22Rv1 (cell line): Measurements from ENCODE around the gene MAGI2.

Source experiments
- ZFX ChIP-seq: fragments of 450-650 bp; IDR thresholded peaks from 2 replicates; pipeline ENCODE4 v1.6.1; 2017; ENCODE audit warnings: antibody characterized with exemption, borderline replicate concordance
- TF ChIP-seq, protein P1 (sequence below): fragments of 450-650 bp; IDR thresholded peaks from 2 replicates; pipeline ENCODE4 v1.5.1; 2017; ENCODE audit warnings: mild to moderate bottlenecking

DNA sequence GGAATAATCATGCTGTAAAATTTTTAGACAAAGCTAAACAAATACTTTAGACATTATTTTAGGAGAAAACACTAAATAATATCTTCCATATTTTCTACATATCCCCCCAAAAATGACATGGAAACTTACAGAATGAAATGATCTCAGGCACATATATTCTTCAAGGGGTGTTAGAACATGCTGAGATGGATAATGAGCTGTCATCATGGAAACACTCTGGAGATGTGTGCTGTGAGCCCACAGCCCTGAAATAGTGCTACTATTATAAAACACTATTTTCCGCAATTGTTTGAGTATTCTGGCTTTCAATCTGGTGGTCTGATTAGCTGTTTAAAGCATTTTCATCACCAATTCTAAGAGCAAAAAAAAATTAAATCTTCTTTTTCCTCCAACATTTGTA lies 1269.2 kb downstream of the MAGI2 start:
- TF ChIP-seq, protein P1, sequence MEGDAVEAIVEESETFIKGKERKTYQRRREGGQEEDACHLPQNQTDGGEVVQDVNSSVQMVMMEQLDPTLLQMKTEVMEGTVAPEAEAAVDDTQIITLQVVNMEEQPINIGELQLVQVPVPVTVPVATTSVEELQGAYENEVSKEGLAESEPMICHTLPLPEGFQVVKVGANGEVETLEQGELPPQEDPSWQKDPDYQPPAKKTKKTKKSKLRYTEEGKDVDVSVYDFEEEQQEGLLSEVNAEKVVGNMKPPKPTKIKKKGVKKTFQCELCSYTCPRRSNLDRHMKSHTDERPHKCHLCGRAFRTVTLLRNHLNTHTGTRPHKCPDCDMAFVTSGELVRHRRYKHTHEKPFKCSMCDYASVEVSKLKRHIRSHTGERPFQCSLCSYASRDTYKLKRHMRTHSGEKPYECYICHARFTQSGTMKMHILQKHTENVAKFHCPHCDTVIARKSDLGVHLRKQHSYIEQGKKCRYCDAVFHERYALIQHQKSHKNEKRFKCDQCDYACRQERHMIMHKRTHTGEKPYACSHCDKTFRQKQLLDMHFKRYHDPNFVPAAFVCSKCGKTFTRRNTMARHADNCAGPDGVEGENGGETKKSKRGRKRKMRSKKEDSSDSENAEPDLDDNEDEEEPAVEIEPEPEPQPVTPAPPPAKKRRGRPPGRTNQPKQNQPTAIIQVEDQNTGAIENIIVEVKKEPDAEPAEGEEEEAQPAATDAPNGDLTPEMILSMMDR = no peak
- TF ChIP-seq ZFX = no peak
